ENCODE results near the gene CALCR.

The CALCR gene

GRCh38 chr7:93620057-93620456 is 45.5 kb upstream of the CALCR start:
- Histone ChIP-seq H3K36me3 (replicated peaks in 1 of 2; ENCODE audit: control insufficient read depth in 2 of 2, insufficient read depth in 2 of 2, low read length in 2 of 2) (no peaks in the 10 kb centered on the region), H3K23ac (ENCODE audit: low read depth, low read length, poor library complexity) (no peak overlapping the region), H4K8ac (ENCODE audit: low read depth, low read length) (no peak overlapping the region), H3K4me1 (ENCODE audit: control insufficient read depth in 2 of 2, insufficient read depth in 1 of 2, low read depth in 1 of 2, low read length in 2 of 2) (no peaks in the 10 kb centered on the region), H3K9ac (ENCODE audit: low read depth, low read length, poor library complexity) (no peak overlapping the region), H3K27me3 (ENCODE audit: control insufficient read depth in 3 of 3, insufficient read depth in 3 of 3, low read depth in 1 of 3, low read length in 3 of 3) (no peaks in the 10 kb centered on the region), H2BK120ac (ENCODE audit: low read depth, low read length) (no peak overlapping the region), H2BK5ac (ENCODE audit: low read length) (no peak overlapping the region), H4K91ac (ENCODE audit: low read depth, low read length, poor library complexity) (no peak overlapping the region), H2BK15ac (ENCODE audit: low read length) (no peak overlapping the region), H2BK12ac (ENCODE audit: low read length) (no peak overlapping the region), H3K27ac (replicated peaks; ENCODE audit: low read length) (no peak overlapping the region), H3K4me2 (ENCODE audit: insufficient read depth, low read length, poor library complexity, severe bottlenecking) (no peak overlapping the region), H3K4ac (ENCODE audit: low read length) (no peak overlapping the region), H3K79me1 (ENCODE audit: low read depth, low read length) (no peaks in the 10 kb centered on the region), H2AK5ac (ENCODE audit: low read depth, low read length) (no peak overlapping the region), H3K18ac (ENCODE audit: low read length) (no peak overlapping the region), H2AFZ (ENCODE audit: low read length) (no peak overlapping the region), H3K9me3 (replicated peaks in 1 of 2; ENCODE audit: control insufficient read depth in 2 of 2, insufficient read depth in 1 of 2, low read depth in 1 of 2, low read length in 2 of 2) (no peaks in the 10 kb centered on the region), H3K14ac (ENCODE audit: low read length) (no peak overlapping the region), H3K4me3 (ENCODE audit: low read length in 2 of 2) (no peak overlapping the region)
- no peak for DNase-seq (ENCODE audit: low spot score)

GRCh38 chr7:93601363-93601762 is 26.8 kb upstream of the CALCR start:
- no peak for DNase-seq (ENCODE audit: low spot score)
- Histone ChIP-seq H2BK5ac (ENCODE audit: low read length) (no peak overlapping the region), H3K27ac (replicated peaks; ENCODE audit: low read length) (no peak overlapping the region), H3K79me1 (ENCODE audit: low read depth, low read length) (no peaks in the 10 kb centered on the region), H3K4me3 (ENCODE audit: low read length in 2 of 2) (no peak overlapping the region), H3K14ac (ENCODE audit: low read length) (no peak overlapping the region), H3K4me1 (ENCODE audit: control insufficient read depth in 2 of 2, insufficient read depth in 1 of 2, low read depth in 1 of 2, low read length in 2 of 2) (no peaks in the 10 kb centered on the region), H3K27me3 (ENCODE audit: control insufficient read depth in 3 of 3, insufficient read depth in 3 of 3, low read depth in 1 of 3, low read length in 3 of 3) (no peaks in the 10 kb centered on the region), H3K18ac (ENCODE audit: low read length) (no peak overlapping the region), H4K8ac (ENCODE audit: low read depth, low read length) (no peak overlapping the region), H2AFZ (ENCODE audit: low read length) (no peak overlapping the region), H4K91ac (ENCODE audit: low read depth, low read length, poor library complexity) (no peak overlapping the region), H2BK12ac (ENCODE audit: low read length) (no peak overlapping the region), H3K23ac (ENCODE audit: low read depth, low read length, poor library complexity) (no peak overlapping the region), H2AK5ac (ENCODE audit: low read depth, low read length) (no peak overlapping the region), H3K4ac (ENCODE audit: low read length) (no peak overlapping the region), H2BK15ac (ENCODE audit: low read length) (no peak overlapping the region), H3K9me3 (replicated peaks in 1 of 2; ENCODE audit: control insufficient read depth in 2 of 2, insufficient read depth in 1 of 2, low read depth in 1 of 2, low read length in 2 of 2) (no peaks in the 10 kb centered on the region), H3K4me2 (ENCODE audit: insufficient read depth, low read length, poor library complexity, severe bottlenecking) (no peak overlapping the region), H3K36me3 (replicated peaks in 1 of 2; ENCODE audit: control insufficient read depth in 2 of 2, insufficient read depth in 2 of 2, low read length in 2 of 2) (no peaks in the 10 kb centered on the region), H2BK120ac (ENCODE audit: low read depth, low read length) (no peak overlapping the region), H3K9ac (ENCODE audit: low read depth, low read length, poor library complexity) (no peak overlapping the region)
- WGBS, 2 donors (ENCODE audit: extremely low coverage in 2 of 2, insufficient read length in 2 of 2, insufficient replicate concordance in 1 of 2), result no CpG with 5 or more reads among the region's 1 CpG

DNA sequence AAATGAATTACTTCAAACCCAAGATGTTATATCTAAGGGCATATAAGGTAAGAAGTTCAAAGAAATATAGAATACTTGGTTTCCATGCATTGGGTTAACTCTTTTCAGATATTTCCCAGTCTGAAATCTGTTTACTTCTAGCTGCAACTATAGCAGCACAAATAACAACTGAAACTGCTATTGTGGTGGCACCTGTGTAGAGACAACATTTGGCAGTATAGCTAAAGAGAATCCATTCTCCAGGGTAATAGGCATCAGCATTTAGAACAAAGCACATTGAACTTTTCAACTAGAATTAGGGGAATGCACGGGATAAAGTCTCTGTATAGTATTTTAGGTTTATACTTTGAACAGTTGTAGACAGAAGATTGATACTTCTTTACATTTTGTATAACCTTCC is 19.7 kb upstream of the CALCR start:
- Histone ChIP-seq H2BK5ac (ENCODE audit: low read length) (no peak overlapping the region), H3K18ac (ENCODE audit: low read length) (no peak overlapping the region), H4K91ac (ENCODE audit: low read depth, low read length, poor library complexity) (no peak overlapping the region), H3K27me3 (ENCODE audit: control insufficient read depth in 3 of 3, insufficient read depth in 3 of 3, low read depth in 1 of 3, low read length in 3 of 3) (no peaks in the 10 kb centered on the region), H2AK5ac (ENCODE audit: low read depth, low read length) (no peak overlapping the region), H3K23ac (ENCODE audit: low read depth, low read length, poor library complexity) (no peak overlapping the region), H2BK120ac (ENCODE audit: low read depth, low read length) (no peak overlapping the region), H4K8ac (ENCODE audit: low read depth, low read length) (no peak overlapping the region), H3K4ac (ENCODE audit: low read length) (no peak overlapping the region), H3K36me3 (replicated peaks in 1 of 2; ENCODE audit: control insufficient read depth in 2 of 2, insufficient read depth in 2 of 2, low read length in 2 of 2) (no peaks in the 10 kb centered on the region), H3K14ac (ENCODE audit: low read length) (no peak overlapping the region), H3K9me3 (replicated peaks in 1 of 2; ENCODE audit: control insufficient read depth in 2 of 2, insufficient read depth in 1 of 2, low read depth in 1 of 2, low read length in 2 of 2) (no peaks in the 10 kb centered on the region), H2BK12ac (ENCODE audit: low read length) (no peak overlapping the region), H3K4me3 (ENCODE audit: low read length in 2 of 2) (no peak overlapping the region), H2AFZ (ENCODE audit: low read length) (no peak overlapping the region), H3K4me1 (ENCODE audit: control insufficient read depth in 2 of 2, insufficient read depth in 1 of 2, low read depth in 1 of 2, low read length in 2 of 2) (no peaks in the 10 kb centered on the region), H3K4me2 (ENCODE audit: insufficient read depth, low read length, poor library complexity, severe bottlenecking) (no peak overlapping the region), H2BK15ac (ENCODE audit: low read length) (no peak overlapping the region), H3K9ac (ENCODE audit: low read depth, low read length, poor library complexity) (no peak overlapping the region), H3K79me1 (ENCODE audit: low read depth, low read length) (no peaks in the 10 kb centered on the region), H3K27ac (replicated peaks; ENCODE audit: low read length) (no peak overlapping the region)
- WGBS, 2 donors (ENCODE audit: extremely low coverage in 2 of 2, insufficient read length in 2 of 2, insufficient replicate concordance in 1 of 2), result no CpG with 5 or more reads among the region's 1 CpG
- no peak for DNase-seq (ENCODE audit: low spot score)

GRCh38 chr7:93592588-93593266 is 18.2 kb upstream of the CALCR start:
- no peaks in the 10 kb centered on the region for H3K36me3 ChIP-seq (replicated peaks in 1 of 2; ENCODE audit: control insufficient read depth in 2 of 2, insufficient read depth in 2 of 2, low read length in 2 of 2)
- no peak overlapping the region for H3K4me3 ChIP-seq (ENCODE audit: low read length in 2 of 2)
- no peaks in the 10 kb centered on the region for H3K9me3 ChIP-seq (replicated peaks in 1 of 2; ENCODE audit: control insufficient read depth in 2 of 2, insufficient read depth in 1 of 2, low read depth in 1 of 2, low read length in 2 of 2)
- no peak overlapping the region for H2BK15ac ChIP-seq (ENCODE audit: low read length)
- WGBS, 2 donors (ENCODE audit: extremely low coverage in 2 of 2, insufficient read length in 2 of 2, insufficient replicate concordance in 1 of 2), result no CpG with 5 or more reads among the region's 1 CpG
- DNase-seq (ENCODE audit: low spot score), result no peak
- H2BK120ac ChIP-seq (ENCODE audit: low read depth, low read length), result no peak overlapping the region
- H3K27me3 ChIP-seq (ENCODE audit: control insufficient read depth in 3 of 3, insufficient read depth in 3 of 3, low read depth in 1 of 3, low read length in 3 of 3), result no peaks in the 10 kb centered on the region
- no peak overlapping the region for H3K27ac ChIP-seq (replicated peaks; ENCODE audit: low read length)
- no peak overlapping the region for H3K18ac ChIP-seq (ENCODE audit: low read length)
- H4K91ac ChIP-seq (ENCODE audit: low read depth, low read length, poor library complexity), result no peak overlapping the region
- H2AFZ ChIP-seq (ENCODE audit: low read length), result peak overlapping the region; percentile 51
- H3K23ac ChIP-seq (ENCODE audit: low read depth, low read length, poor library complexity), result no peak overlapping the region
- no peak overlapping the region for H3K9ac ChIP-seq (ENCODE audit: low read depth, low read length, poor library complexity)
- no peak overlapping the region for H4K8ac ChIP-seq (ENCODE audit: low read depth, low read length)
- no peak overlapping the region for H2BK5ac ChIP-seq (ENCODE audit: low read length)
- no peaks in the 10 kb centered on the region for H3K4me1 ChIP-seq (ENCODE audit: control insufficient read depth in 2 of 2, insufficient read depth in 1 of 2, low read depth in 1 of 2, low read length in 2 of 2)
- no peak overlapping the region for H3K14ac ChIP-seq (ENCODE audit: low read length)
- H3K4me2 ChIP-seq (ENCODE audit: insufficient read depth, low read length, poor library complexity, severe bottlenecking), result no peak overlapping the region
- no peak overlapping the region for H3K4ac ChIP-seq (ENCODE audit: low read length)
- H2AK5ac ChIP-seq (ENCODE audit: low read depth, low read length), result no peak overlapping the region
- H3K79me1 ChIP-seq (ENCODE audit: low read depth, low read length), result no peaks in the 10 kb centered on the region
- no peak overlapping the region for H2BK12ac ChIP-seq (ENCODE audit: low read length)

Measured in neuronal stem cell (in vitro differentiated cells).